Esophagus squamous epithelium (tissue), 4 donors: ENCODE measurements around the gene PPM1F.

Experiments used
- POLR2A ChIP-seq, 4 donors: fragments of 450-650 bp; IDR thresholded peaks; one replicate each; pipeline ENCODE4 v1.6.1; 2017; ENCODE audit warnings: antibody characterized with exemption in 4 of 4, mild to moderate bottlenecking in 4 of 4, moderate library complexity in 3 of 4
- TF ChIP-seq, protein P1 (sequence below), 6 experiments: fragments of 450-650 bp in 4 of 6; fragments of 200-600 bp in 2 of 6; sonication (generic) in 2 of 6; IDR thresholded peaks; one replicate each; pipeline ENCODE4 v1.5.1; 2016 to 2019; ENCODE audit warnings: antibody characterized with exemption in 6 of 6, mild to moderate bottlenecking in 4 of 6, moderate library complexity in 4 of 6

DNA sequence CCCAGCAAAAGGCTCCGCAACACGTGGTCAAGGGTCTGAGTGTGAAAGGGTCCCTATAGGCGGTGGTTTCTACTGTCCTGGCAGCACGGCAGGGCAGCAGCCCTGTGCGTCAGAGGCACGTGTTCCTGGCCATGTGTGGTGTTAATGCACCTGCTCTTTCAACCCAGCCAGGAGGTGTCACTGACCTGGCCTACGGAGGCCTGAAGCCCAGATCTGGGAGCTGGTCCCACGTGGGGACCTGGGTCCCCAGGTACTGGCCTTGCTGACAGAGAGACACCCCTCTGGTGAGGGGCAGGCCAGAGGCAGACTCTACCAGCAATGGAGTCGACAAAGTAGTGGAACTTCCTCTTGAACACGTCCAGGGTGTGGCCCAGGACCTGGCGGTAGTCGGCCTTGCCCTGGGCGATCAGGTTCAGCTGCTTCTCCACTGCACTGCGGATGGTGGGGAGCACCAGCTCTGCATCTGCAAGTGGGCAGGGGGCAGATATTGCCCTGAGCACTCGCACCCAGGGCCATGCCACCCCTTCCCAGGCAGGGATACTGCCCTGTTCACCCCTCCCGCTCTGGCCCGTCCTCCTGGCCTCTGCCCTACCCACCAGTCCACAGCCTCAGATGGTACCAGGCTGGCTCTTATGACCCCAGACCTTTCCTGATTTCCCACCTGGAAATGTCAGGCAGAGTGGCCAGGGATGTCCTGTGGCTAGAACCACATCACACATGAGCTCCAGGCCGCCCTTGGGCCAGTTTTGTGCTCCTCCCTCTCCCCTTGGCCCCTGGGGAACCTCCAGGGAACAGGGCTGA is 6.8 kb upstream of the PPM1F start:
- TF ChIP-seq, protein P1, sequence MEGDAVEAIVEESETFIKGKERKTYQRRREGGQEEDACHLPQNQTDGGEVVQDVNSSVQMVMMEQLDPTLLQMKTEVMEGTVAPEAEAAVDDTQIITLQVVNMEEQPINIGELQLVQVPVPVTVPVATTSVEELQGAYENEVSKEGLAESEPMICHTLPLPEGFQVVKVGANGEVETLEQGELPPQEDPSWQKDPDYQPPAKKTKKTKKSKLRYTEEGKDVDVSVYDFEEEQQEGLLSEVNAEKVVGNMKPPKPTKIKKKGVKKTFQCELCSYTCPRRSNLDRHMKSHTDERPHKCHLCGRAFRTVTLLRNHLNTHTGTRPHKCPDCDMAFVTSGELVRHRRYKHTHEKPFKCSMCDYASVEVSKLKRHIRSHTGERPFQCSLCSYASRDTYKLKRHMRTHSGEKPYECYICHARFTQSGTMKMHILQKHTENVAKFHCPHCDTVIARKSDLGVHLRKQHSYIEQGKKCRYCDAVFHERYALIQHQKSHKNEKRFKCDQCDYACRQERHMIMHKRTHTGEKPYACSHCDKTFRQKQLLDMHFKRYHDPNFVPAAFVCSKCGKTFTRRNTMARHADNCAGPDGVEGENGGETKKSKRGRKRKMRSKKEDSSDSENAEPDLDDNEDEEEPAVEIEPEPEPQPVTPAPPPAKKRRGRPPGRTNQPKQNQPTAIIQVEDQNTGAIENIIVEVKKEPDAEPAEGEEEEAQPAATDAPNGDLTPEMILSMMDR (IDR thresholded peaks at IDR 0.05) = no peak
- no peak for TF ChIP-seq POLR2A (IDR thresholded peaks at IDR 0.05)
